Mesothelial cell of epicardium (in vitro differentiated cells): ENCODE data around the gene SAPCD1. TPM values are rescaled to one million over a fixed set of nuclear protein-coding genes. Genes with fewer than 3 reads are reported as not detected.

Source experiments
- DNase-seq, 2 experiments: peaks; one replicate each; pipeline ENCODE4 v3.0.0; 2021; ENCODE audit warnings: low spot score in 2 of 2; ENCODE audit not compliant: unreplicated experiment in 2 of 2
- H3K27ac Mint-ChIP-seq: 2 replicates; pipeline ENCODE4 v1.8.0; 2021; ENCODE audit warnings: mixed read lengths
- H3K27me3 Mint-ChIP-seq: 2 replicates; pipeline ENCODE4 v1.8.0; 2021; ENCODE audit warnings: low read depth, mixed read lengths
- H3K36me3 Mint-ChIP-seq: 2 replicates; pipeline ENCODE4 v1.8.0; 2021; ENCODE audit warnings: mixed read lengths
- H3K4me1 Mint-ChIP-seq: 2 replicates; pipeline ENCODE4 v1.8.0; 2021; ENCODE audit warnings: mixed read lengths
- H3K4me3 Mint-ChIP-seq: 2 replicates; pipeline ENCODE4 v1.8.0; 2021; ENCODE audit warnings: mild to moderate bottlenecking, moderate library complexity, mixed read lengths
- H3K9me3 Mint-ChIP-seq: 2 replicates; pipeline ENCODE4 v1.8.0; 2021; ENCODE audit warnings: mixed read lengths
- CTCF ChIP-seq: fragments of 200-600 bp; sonication (generic); IDR thresholded peaks from one replicate; pipeline ENCODE4 v1.5.0; 2021; ENCODE audit warnings: antibody characterized with exemption; ENCODE audit not compliant: unreplicated experiment
- total RNA-seq: library from RNA; stranded (reverse); gene quantifications from 3 replicates; pipeline ENCODE4 v1.2.1, GENCODE V29; 2021

Gene SAPCD1
- total RNA-seq, 1 donor from 2014 or later, result 12.8 TPM

- TF ChIP-seq CTCF, result no peak
- Mint-ChIP-seq H3K9me3 (no peaks in the 10 kb centered on the region), H3K4me3 (no peak overlapping the region), H3K36me3 (peaks cover 3% of the 10 kb centered on the region), H3K27me3 (no peaks in the 10 kb centered on the region), H3K27ac (no peak overlapping the region), H3K4me1 (no peaks in the 10 kb centered on the region)
- no peak for DNase-seq
Measured at GRCh38 chr6:31750411-31751022, 11.9 kb upstream of the SAPCD1 start.

DNA sequence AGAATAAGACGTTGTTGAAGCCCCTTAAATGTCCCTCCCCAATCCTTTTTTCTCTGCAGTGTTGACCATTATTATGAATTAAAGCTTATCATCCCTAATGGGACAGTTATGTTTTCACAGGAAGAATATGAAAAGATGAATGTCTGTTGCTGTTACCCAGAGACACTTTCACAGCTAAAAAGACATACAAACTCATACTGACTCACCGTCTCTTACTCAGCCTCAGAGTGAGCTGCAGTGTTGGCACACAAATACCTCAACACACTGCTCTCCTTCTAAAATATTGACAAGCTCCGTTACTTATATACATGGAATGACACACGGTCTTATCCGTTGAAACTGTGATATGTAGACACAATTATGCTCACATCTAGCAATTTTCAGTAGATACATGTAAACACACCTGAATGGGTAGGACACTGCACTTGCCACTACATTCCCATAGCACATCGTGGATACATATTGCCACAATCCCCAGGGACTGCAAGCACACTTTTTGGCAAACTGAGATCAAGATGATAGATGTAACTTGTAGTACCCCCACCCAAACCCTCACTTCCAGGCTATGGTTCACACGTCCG, 9.6 kb upstream of the SAPCD1 start:
- peaks cover 3% of the 10 kb centered on the region for H3K36me3 Mint-ChIP-seq
- no peaks in the 10 kb centered on the region for H3K9me3 Mint-ChIP-seq
- no peaks in the 10 kb centered on the region for H3K4me1 Mint-ChIP-seq
- no peak for TF ChIP-seq CTCF
- H3K27me3 Mint-ChIP-seq, result no peaks in the 10 kb centered on the region
- H3K27ac Mint-ChIP-seq, result no peak overlapping the region
- no peak for DNase-seq
- H3K4me3 Mint-ChIP-seq, result no peak overlapping the region

DNA sequence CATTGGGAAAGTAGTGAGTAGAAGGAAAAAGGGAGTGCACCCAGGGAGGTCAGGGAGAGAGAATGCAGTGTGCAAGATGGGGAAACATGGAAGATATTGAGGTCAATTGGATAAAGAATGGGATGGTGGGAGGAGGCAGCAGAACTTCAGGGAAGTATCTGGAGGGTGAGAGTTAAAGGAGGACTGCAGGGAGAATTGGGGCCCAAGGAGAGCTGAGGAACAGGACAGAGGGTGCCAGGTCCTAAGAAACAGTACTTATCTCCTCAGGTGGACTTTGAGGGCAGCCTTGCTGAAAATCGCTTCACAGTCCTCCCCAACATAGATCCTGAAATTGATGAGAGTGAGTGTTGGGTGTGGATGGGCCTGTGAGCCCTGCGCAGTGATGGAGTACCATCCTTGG, 4.2 kb upstream of the SAPCD1 start:
- no peaks in the 10 kb centered on the region for H3K9me3 Mint-ChIP-seq
- peaks cover 7% of the 10 kb centered on the region for H3K36me3 Mint-ChIP-seq
- no peaks in the 10 kb centered on the region for H3K27me3 Mint-ChIP-seq
- H3K27ac Mint-ChIP-seq, result no peak overlapping the region
- H3K4me1 Mint-ChIP-seq, result peaks cover under 1% of the 10 kb centered on the region
- DNase-seq, result no peak
- no peak overlapping the region for H3K4me3 Mint-ChIP-seq
- no peak for TF ChIP-seq CTCF

DNA sequence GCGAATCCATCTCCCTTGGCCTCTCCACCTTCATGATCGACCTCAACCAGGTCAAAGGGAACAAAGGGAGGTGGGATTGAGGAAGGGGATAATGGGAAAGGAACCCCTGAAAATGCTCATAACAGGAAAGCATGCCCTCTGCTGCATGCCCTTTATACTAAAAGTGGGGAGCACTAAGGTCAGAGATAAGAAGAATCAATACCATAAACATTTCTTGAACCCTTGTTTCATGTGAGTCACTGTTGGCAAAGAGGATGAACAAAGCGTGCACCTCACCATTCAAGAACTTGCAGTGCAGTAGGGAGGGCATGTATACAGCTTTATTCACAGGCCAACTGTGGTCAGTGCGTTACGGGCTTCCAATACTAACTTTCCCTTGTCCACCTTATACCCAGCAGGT, 1.7 kb upstream of the SAPCD1 start:
- H3K4me1 Mint-ChIP-seq, result peaks cover 12% of the 10 kb centered on the region
- no peak overlapping the region for H3K27ac Mint-ChIP-seq
- TF ChIP-seq CTCF, result no peak
- no peaks in the 10 kb centered on the region for H3K9me3 Mint-ChIP-seq
- no peak overlapping the region for H3K4me3 Mint-ChIP-seq
- H3K36me3 Mint-ChIP-seq, result peaks cover 7% of the 10 kb centered on the region
- H3K27me3 Mint-ChIP-seq, result no peaks in the 10 kb centered on the region
- no peak for DNase-seq

- Mint-ChIP-seq H3K4me1 (peaks cover 12% of the 10 kb centered on the region), H3K4me3 (no peak overlapping the region), H3K27me3 (no peaks in the 10 kb centered on the region), H3K27ac (no peak overlapping the region), H3K36me3 (peaks cover 7% of the 10 kb centered on the region), H3K9me3 (no peaks in the 10 kb centered on the region)
- no peak for DNase-seq
- no peak for TF ChIP-seq CTCF
Measured at GRCh38 chr6:31761343-31761742, 1.1 kb upstream of the SAPCD1 start.
